ENCODE measurements around the gene ACTR8.

ACTR8 gene

GRCh38 chr3:53863145-53863544 is 18.8 kb downstream of the ACTR8 start:
- DNase-seq (ENCODE audit: insufficient read length, low spot score) (no peak), FAIRE-seq (no peak)

GRCh38 chr3:53862241-53862640 is 19.7 kb downstream of the ACTR8 start:
- no peak for DNase-seq (ENCODE audit: insufficient read length, low spot score)
- FAIRE-seq = no peak
- no peak for TF ChIP-seq CTCF (IDR thresholded peaks at IDR 0.05; ENCODE audit: insufficient read depth, missing control alignments)

More at GRCh38 chr3:53863145-53863544, 18.8 kb downstream of the ACTR8 start:
- TF ChIP-seq CTCF (IDR thresholded peaks at IDR 0.05; ENCODE audit: insufficient read depth, missing control alignments) = no peak

DNA sequence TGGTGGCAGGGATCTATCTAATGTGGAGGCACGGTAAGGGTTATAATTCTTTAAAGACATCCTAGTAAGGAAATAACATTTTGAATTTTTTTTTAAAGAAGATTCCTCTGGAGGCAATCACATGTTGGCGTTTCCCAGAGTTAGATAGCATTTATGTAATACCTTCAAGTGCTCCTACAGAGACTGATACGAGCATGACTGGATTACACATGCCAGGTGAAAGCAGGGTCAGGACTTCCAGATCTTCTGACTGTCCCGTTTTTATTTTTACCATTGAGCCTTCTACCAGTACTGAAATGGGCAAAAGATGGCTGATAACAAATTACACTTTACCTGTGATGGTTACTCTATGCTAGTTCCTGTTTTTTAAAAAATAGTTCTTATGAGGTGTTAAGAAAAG is 21.8 kb downstream of the ACTR8 start:
- TF ChIP-seq CTCF (IDR thresholded peaks at IDR 0.05; ENCODE audit: insufficient read depth, missing control alignments) = no peak
- DNase-seq (ENCODE audit: insufficient read length, low spot score) (no peak), FAIRE-seq (no peak)

DNA sequence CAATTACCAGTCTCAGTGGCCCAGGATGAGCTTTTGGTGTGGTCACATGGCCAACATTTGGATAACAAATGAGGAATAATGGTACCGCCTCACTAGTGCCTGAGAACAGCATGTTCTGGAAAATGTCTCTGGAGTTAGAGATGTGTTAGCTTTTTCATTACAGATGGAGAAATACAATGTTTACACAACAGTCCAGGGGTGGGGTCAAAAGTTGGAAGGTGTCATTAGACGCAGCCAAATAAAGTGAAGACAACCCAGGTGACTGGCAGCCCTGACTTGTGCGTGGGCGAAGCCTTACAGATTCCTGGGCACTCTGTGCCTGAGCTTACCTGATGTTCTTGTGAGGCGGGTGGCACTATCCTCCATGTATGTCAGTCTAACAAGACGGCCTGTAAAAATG is 22.8 kb downstream of the ACTR8 start:
- no peak for FAIRE-seq
- TF ChIP-seq CTCF (IDR thresholded peaks at IDR 0.05; ENCODE audit: insufficient read depth, missing control alignments) = no peak
- DNase-seq (ENCODE audit: insufficient read length, low spot score) = no peak

DNA sequence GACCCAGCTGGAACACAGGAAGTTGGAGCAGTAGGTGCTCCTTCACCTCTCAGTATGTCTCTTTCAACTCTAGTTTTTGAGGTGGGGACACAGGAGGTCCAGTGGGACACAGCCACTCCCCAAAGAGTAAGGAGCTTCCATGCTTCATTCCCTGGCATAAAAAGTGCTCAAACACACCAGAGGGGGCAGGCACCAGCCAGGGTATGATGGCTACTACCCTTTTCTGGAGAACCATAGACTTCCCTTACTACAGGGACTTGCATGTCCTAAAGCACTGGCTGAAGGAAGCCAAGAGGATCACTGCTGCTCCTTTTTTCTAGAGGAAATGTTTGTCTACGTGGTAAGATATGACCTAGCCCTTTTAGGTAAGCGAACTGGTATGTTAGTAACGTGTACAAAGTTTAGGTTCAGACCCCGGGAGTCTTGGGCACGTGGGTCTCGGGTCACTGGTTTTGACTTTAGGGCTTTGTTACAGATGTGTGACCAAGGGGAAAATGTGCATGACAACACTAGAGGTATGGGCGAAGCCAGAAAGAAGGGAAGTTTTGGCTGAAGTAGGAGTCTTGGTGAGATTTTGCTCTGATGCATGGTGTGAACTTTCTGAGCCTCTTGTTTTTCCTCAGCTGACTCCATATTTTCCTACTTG is 23.7 kb downstream of the ACTR8 start:
- FAIRE-seq (no peak), DNase-seq (ENCODE audit: insufficient read length, low spot score) (no peak)
- TF ChIP-seq CTCF (IDR thresholded peaks at IDR 0.05; ENCODE audit: insufficient read depth, missing control alignments) = no peak

DNA sequence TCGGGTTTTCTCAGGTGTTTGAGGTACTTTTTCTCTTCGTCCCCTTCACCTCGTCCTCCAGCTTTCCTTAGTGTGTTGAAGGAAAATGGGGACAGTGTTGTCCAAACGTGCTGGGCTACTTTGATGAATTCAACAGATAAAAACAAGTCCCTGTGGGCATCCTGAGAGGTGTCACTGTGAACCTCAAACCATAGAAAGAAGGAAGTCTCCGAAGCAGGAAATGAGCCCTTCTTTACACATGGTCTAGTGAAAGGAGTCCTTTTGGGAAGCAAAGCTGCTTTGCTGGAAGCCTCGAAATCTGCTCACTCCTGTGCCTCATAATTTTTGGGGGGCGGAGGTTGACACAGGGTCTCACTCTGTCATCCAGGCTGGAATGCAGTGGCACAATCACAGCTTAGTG is 25.0 kb downstream of the ACTR8 start:
- FAIRE-seq (no peak), DNase-seq (ENCODE audit: insufficient read length, low spot score) (no peak)
- no peak for TF ChIP-seq CTCF (IDR thresholded peaks at IDR 0.05; ENCODE audit: insufficient read depth, missing control alignments)

DNA sequence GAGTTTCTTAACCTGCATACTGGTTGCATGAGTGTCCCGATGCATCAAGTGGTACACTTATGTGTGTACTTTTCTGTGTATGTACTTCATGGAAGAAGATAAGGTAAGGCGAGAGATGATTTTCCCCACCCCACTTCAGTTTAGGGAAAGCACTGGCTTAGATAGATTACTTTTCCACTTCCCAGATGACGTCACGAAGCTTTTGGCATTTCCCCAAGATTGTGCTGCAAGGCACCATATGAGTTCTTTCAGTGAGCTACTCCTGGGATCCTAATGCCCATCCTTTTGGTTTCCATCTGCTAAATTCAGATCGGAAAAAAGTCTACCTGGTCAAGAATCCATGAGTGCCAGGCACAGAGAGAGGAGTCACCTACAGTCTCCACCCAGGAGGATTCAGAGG is 31.1 kb downstream of the ACTR8 start:
- no peak for FAIRE-seq
- DNase-seq (ENCODE audit: insufficient read length, low spot score) = no peak
- no peak for TF ChIP-seq CTCF (IDR thresholded peaks at IDR 0.05; ENCODE audit: insufficient read depth, missing control alignments)
